Activated CD8-positive, alpha-beta memory T cell treated with anti-CD3 and anti-CD28 coated beads for 1 hour (primary cell): Measurements from ENCODE around the gene NUDC.
"Not testable (repeated sequence)": the region's sequence is repeated elsewhere in the genome, so short reads cannot be mapped to it uniquely, and the experiment has no call there.

Experiments used
- DNase-seq, 2 donors: peaks; one replicate each; pipeline ENCODE4 v3.0.0-alpha.2; 2020; ENCODE audit warnings: low read depth in 1 of 2; ENCODE audit errors: extremely low read depth in 1 of 2

The NUDC gene

GRCh38 chr1:26910343-26911160 is 11.0 kb upstream of the NUDC start:
- no peak for DNase-seq

GRCh38 chr1:26911399-26912146 is 10.0 kb upstream of the NUDC start:
- DNase-seq, result no peak

GRCh38 chr1:26912147-26912490 is 9.4 kb upstream of the NUDC start:
- no peak for DNase-seq

- DNase-seq, result no peak
Observed at GRCh38 chr1:26913389-26913753, 8.2 kb upstream of the NUDC start.

GRCh38 chr1:26913754-26914619 is 7.6 kb upstream of the NUDC start, which contains the start of gene NR0B2:
NR0B2 (minus strand) TSS chr1:26913975; CDS start chr1:26913940, 35 bp downstream.
- DNase-seq, result no peak

GRCh38 chr1:26915204-26915842 is 6.2 kb upstream of the NUDC start:
- DNase-seq, result no peak

GRCh38 chr1:26921126-26921539 is 410 bp upstream of the NUDC start:
- DNase-seq, result no peak

- DNase-seq, result no peak
Observed at GRCh38 chr1:26922431-26922729, 837 bp downstream of the NUDC start.

GRCh38 chr1:26922901-26923300 is 1.4 kb downstream of the NUDC start:
- no peak for DNase-seq

- no peak for DNase-seq
Observed at GRCh38 chr1:26923711-26924110, 2.2 kb downstream of the NUDC start.

- no peak for DNase-seq
Observed at GRCh38 chr1:26932531-26932930, 11.0 kb downstream of the NUDC start.

GRCh38 chr1:26936823-26937222 is 15.3 kb downstream of the NUDC start:
- no peak for DNase-seq

GRCh38 chr1:26938004-26938658 is 16.6 kb downstream of the NUDC start:
- DNase-seq, result no peak

- DNase-seq, result no peak
Observed at GRCh38 chr1:26938659-26939025, 17.1 kb downstream of the NUDC start.

GRCh38 chr1:26941311-26941710 is 19.8 kb downstream of the NUDC start:
- no peak for DNase-seq

GRCh38 chr1:26942656-26943055 is 21.1 kb downstream of the NUDC start:
- no peak for DNase-seq

GRCh38 chr1:26945138-26945537 is 23.6 kb downstream of the NUDC start:
- DNase-seq, result no peak

GRCh38 chr1:26945728-26946127 is 24.2 kb downstream of the NUDC start:
- DNase-seq, result no peak

- no peak for DNase-seq
Observed at GRCh38 chr1:26946270-26946669, 24.7 kb downstream of the NUDC start.

- DNase-seq, result not testable (repeated sequence)
Observed at GRCh38 chr1:26948725-26949057, 27.1 kb downstream of the NUDC start.
